Measurements from ENCODE around the gene ITLN1. TPM values are rescaled to one million over a fixed set of nuclear protein-coding genes. Genes with fewer than 3 reads are reported as not detected.
"Not testable (repeated sequence)": the region's sequence is repeated elsewhere in the genome, so short reads cannot be mapped to it uniquely, and the experiment has no call there.

ITLN1 gene
- not detected in 2 replicates for total RNA-seq (2012; rRNA removed)

GRCh38 chr1:160885042-160885441 is at the start of gene ITLN1:
Gene ITLN1, minus strand, starts transcription at chr1:160885180. Its CDS starts 303 bp downstream, at chr1:160884877.
- Histone ChIP-seq H3K27me3 (ENCODE audit: control insufficient read depth, insufficient read depth, low read length) (no peaks in the 10 kb centered on the region), H3K36me3 (ENCODE audit: insufficient read depth, low read length) (no peaks in the 10 kb centered on the region), H3K4me2 (ENCODE audit: low read length) (no peak within 1 kb of the TSS), H3K4me3 (ENCODE audit: low read length) (no peak within 1 kb of the TSS), H3K9ac (ENCODE audit: low read depth, low read length) (no peak within 1 kb of the TSS), H3K4me1 (ENCODE audit: control insufficient read depth, insufficient read depth, low read length) (no peaks in the 10 kb centered on the region), H3K9me3 (replicated peaks; ENCODE audit: low read length) (no peaks in the 10 kb centered on the region)

DNA sequence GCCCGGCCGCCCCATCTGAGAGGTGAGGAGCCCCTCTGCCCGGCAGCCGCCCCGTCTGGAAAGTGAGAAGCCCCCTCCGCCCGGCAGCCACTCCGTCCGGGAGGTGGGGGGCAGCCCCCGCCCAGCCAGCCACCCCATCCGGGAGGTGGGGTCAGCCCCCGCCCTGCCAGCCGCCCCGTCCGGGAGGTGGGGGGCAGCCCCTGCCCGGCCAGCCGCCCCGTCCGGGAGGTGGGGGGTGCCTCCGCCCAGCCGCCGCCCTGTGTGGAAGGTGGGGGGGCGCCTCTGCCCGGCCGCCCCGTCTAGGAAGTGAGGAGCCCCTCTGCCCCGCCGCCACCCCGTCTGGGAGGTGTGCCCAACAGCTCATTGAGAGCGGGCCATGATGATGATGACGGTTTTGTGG is 48.3 kb upstream of the ITLN1 start:
- H3K9ac ChIP-seq (ENCODE audit: low read depth, low read length); H3K4me1 ChIP-seq (ENCODE audit: control insufficient read depth, insufficient read depth, low read length); H3K4me3 ChIP-seq (ENCODE audit: low read length); H3K27me3 ChIP-seq (ENCODE audit: control insufficient read depth, insufficient read depth, low read length); H3K4me2 ChIP-seq (ENCODE audit: low read length); H3K36me3 ChIP-seq (ENCODE audit: insufficient read depth, low read length); H3K9me3 ChIP-seq (replicated peaks; ENCODE audit: low read length): not testable (repeated sequence)

DNA sequence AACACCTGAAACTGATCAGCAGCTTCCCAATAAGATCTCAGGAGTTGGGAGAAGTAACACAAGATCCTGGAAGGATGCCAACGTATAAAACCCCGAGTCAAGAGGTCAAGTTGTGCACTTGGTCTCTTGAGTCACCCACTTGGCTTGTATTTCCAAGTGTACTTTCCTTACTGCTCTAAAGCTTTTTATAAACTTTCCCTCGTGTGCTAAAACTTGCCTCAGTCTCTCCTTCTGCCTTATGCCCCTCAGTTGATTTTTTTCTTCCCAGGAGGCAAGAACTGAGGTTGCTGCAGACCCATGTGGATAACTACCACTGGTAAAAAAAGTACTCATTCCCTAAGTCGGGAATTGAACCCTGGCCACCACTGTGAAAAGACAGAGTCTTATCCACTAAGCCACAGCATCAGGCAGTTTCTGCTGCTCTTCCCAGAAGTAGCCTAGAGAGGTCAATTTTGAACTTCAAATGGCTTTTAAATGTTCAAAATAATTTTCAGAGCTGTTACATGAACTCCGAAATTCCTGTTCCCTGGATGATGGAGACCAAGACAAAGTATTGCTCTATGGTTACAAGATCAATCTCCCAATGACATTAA is 40.8 kb upstream of the ITLN1 start:
- Histone ChIP-seq H3K4me1 (ENCODE audit: control insufficient read depth, insufficient read depth, low read length) (no peaks in the 10 kb centered on the region), H3K9me3 (replicated peaks; ENCODE audit: low read length) (no peaks in the 10 kb centered on the region), H3K36me3 (ENCODE audit: insufficient read depth, low read length) (no peaks in the 10 kb centered on the region), H3K4me2 (ENCODE audit: low read length) (no peak overlapping the region), H3K4me3 (ENCODE audit: low read length) (no peak overlapping the region), H3K27me3 (ENCODE audit: control insufficient read depth, insufficient read depth, low read length) (no peaks in the 10 kb centered on the region), H3K9ac (ENCODE audit: low read depth, low read length) (no peak overlapping the region)

DNA sequence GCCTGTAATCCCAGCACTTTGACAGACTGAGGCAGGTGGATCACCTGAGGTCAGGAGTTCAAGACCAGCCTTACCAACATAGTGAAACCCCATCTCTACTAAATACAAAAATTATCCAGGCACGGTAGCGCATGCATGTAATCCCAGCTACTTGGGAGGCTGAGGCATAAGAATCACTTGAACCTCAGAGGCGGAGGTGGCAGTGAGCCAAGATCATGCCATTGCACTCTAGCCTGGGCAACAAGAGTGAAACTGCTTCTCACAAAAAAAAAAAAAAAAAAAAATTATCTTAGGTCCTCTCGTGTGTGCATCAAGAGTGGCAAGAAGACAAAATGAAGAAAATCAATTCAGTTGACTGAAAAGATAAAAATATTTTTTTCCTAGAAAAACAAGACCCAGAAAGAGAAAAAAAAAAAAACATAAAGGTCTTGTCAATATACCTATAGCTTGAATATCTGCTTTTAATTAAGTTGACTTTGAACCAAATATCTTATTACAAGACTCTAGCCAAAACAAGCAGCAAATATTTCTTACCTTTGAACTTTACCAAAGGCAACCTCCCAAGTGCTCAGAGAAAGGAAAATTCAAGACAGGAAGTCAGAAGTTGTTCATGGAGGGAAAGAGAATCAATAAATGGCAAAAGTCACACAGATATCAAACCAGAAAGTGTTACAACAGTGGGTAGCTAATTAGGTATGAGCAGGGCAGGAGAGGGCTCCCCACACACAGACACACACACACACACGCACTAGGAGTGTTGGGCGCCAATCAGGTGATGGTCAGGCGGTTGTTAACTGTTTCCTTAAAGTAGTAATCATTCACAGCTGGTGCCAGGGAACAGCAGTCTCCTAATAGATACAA is 40.0 kb upstream of the ITLN1 start:
- H3K4me2 ChIP-seq (ENCODE audit: low read length) = no peak overlapping the region
- H3K9me3 ChIP-seq (replicated peaks; ENCODE audit: low read length) = no peaks in the 10 kb centered on the region
- no peaks in the 10 kb centered on the region for H3K27me3 ChIP-seq (ENCODE audit: control insufficient read depth, insufficient read depth, low read length)
- no peak overlapping the region for H3K9ac ChIP-seq (ENCODE audit: low read depth, low read length)
- no peaks in the 10 kb centered on the region for H3K36me3 ChIP-seq (ENCODE audit: insufficient read depth, low read length)
- H3K4me1 ChIP-seq (ENCODE audit: control insufficient read depth, insufficient read depth, low read length) = no peaks in the 10 kb centered on the region
- no peak overlapping the region for H3K4me3 ChIP-seq (ENCODE audit: low read length)

GRCh38 chr1:160916666-160917065 is 31.7 kb upstream of the ITLN1 start:
- H3K4me3 ChIP-seq (ENCODE audit: low read length) = no peak overlapping the region
- H3K27me3 ChIP-seq (ENCODE audit: control insufficient read depth, insufficient read depth, low read length) = no peaks in the 10 kb centered on the region
- H3K9me3 ChIP-seq (replicated peaks; ENCODE audit: low read length) = no peaks in the 10 kb centered on the region
- no peak overlapping the region for H3K4me2 ChIP-seq (ENCODE audit: low read length)
- no peak overlapping the region for H3K9ac ChIP-seq (ENCODE audit: low read depth, low read length)
- no peaks in the 10 kb centered on the region for H3K36me3 ChIP-seq (ENCODE audit: insufficient read depth, low read length)
- H3K4me1 ChIP-seq (ENCODE audit: control insufficient read depth, insufficient read depth, low read length) = no peaks in the 10 kb centered on the region

DNA sequence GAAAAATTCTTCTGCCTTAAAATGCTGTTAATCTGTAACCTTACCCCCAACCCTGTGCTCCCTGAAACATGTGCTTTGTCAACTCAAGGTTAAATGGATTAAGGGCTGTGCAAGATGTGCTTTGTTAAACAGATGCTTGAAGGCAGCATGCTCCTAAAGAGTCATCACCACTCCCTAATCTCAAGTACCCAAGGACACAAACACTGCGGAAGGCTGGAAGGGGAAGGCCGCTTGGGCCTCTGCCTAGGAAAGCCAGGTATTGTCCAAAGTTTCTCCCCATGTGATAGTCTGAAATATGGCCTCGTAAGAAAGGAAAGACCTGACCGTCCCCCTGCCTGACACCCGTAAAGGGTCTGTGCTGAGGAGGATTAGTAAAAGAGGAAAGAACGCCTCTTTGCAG is 28.2 kb upstream of the ITLN1 start:
- not testable (repeated sequence) for H3K36me3 ChIP-seq (ENCODE audit: insufficient read depth, low read length); H3K9me3 ChIP-seq (replicated peaks; ENCODE audit: low read length); H3K4me2 ChIP-seq (ENCODE audit: low read length); H3K9ac ChIP-seq (ENCODE audit: low read depth, low read length); H3K4me1 ChIP-seq (ENCODE audit: control insufficient read depth, insufficient read depth, low read length); H3K27me3 ChIP-seq (ENCODE audit: control insufficient read depth, insufficient read depth, low read length); H3K4me3 ChIP-seq (ENCODE audit: low read length)

- Histone ChIP-seq H3K4me1 (ENCODE audit: control insufficient read depth, insufficient read depth, low read length) (no peaks in the 10 kb centered on the region), H3K9me3 (replicated peaks; ENCODE audit: low read length) (no peaks in the 10 kb centered on the region), H3K36me3 (ENCODE audit: insufficient read depth, low read length) (no peaks in the 10 kb centered on the region), H3K4me3 (ENCODE audit: low read length) (no peak overlapping the region), H3K9ac (ENCODE audit: low read depth, low read length) (no peak overlapping the region), H3K27me3 (ENCODE audit: control insufficient read depth, insufficient read depth, low read length) (no peaks in the 10 kb centered on the region), H3K4me2 (ENCODE audit: low read length) (no peak overlapping the region)
Observed at GRCh38 chr1:160911925-160912324, 26.9 kb upstream of the ITLN1 start.

- Histone ChIP-seq H3K9me3 (replicated peaks; ENCODE audit: low read length) (no peaks in the 10 kb centered on the region), H3K9ac (ENCODE audit: low read depth, low read length) (no peak overlapping the region), H3K4me3 (ENCODE audit: low read length) (no peak overlapping the region)
Observed at GRCh38 chr1:160911441-160911840, 26.5 kb upstream of the ITLN1 start.

DNA sequence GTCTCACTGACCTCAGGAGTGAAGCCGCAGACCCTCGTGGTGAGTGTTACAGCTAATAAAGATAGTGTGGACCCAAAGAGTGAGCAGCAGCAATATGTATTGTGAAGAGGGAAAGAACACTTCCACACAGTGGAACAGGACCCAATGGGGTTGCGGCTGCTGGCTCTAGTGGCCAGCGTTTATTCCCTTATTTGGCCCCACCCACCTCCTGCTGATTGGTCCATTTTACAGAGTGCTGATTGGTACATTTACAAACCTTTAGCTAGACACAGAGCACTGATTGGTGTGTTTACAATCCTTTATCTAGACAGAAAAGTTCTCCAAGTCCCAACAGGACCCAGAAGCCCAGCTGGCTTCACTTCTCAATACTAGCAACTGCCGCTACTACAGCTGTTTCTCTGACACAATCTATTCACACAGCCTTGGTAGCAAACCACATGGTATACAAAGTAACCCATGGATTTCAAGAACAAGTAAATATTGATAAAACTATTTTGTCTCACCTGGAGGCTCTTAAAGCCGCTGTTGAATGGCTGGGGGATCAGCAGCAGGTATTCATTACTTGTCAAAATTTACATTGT is 25.3 kb upstream of the ITLN1 start:
- no peak overlapping the region for H3K9ac ChIP-seq (ENCODE audit: low read depth, low read length)
- no peaks in the 10 kb centered on the region for H3K36me3 ChIP-seq (ENCODE audit: insufficient read depth, low read length)
- no peak overlapping the region for H3K4me2 ChIP-seq (ENCODE audit: low read length)
- no peaks in the 10 kb centered on the region for H3K9me3 ChIP-seq (replicated peaks; ENCODE audit: low read length)
- no peak overlapping the region for H3K4me3 ChIP-seq (ENCODE audit: low read length)
- no peaks in the 10 kb centered on the region for H3K4me1 ChIP-seq (ENCODE audit: control insufficient read depth, insufficient read depth, low read length)
- peaks cover 3% of the 10 kb centered on the region for H3K27me3 ChIP-seq (ENCODE audit: control insufficient read depth, insufficient read depth, low read length)

More at GRCh38 chr1:160911441-160911840, 26.5 kb upstream of the ITLN1 start:
- H3K27me3 ChIP-seq (ENCODE audit: control insufficient read depth, insufficient read depth, low read length) = peaks cover 3% of the 10 kb centered on the region
- no peak overlapping the region for H3K4me2 ChIP-seq (ENCODE audit: low read length)
- H3K4me1 ChIP-seq (ENCODE audit: control insufficient read depth, insufficient read depth, low read length) = no peaks in the 10 kb centered on the region
- H3K36me3 ChIP-seq (ENCODE audit: insufficient read depth, low read length) = no peaks in the 10 kb centered on the region

DNA sequence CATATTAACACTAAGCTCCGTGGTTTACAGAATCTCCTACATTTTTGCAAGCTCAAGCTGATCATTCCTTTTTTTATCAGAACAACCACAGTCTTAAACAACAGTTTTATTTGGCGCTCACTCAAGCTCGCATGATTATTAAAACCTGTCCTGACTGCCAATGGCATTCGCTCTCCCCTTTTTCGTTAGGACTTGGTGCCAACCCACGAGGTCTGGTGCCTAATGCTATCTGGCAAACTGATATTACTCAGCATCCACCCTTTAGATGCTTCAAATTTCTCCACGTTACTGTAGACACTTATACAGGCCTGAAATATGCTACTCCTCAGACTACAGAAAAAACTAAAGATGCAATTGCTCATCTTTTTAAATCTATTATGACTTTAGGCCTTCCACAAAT is 23.0 kb upstream of the ITLN1 start:
- no peaks in the 10 kb centered on the region for H3K9me3 ChIP-seq (replicated peaks; ENCODE audit: low read length)
- no peaks in the 10 kb centered on the region for H3K4me1 ChIP-seq (ENCODE audit: control insufficient read depth, insufficient read depth, low read length)
- H3K9ac ChIP-seq (ENCODE audit: low read depth, low read length) = no peak overlapping the region
- no peak overlapping the region for H3K4me3 ChIP-seq (ENCODE audit: low read length)
- H3K36me3 ChIP-seq (ENCODE audit: insufficient read depth, low read length) = no peaks in the 10 kb centered on the region
- H3K27me3 ChIP-seq (ENCODE audit: control insufficient read depth, insufficient read depth, low read length) = peaks cover 3% of the 10 kb centered on the region
- no peak overlapping the region for H3K4me2 ChIP-seq (ENCODE audit: low read length)

GRCh38 chr1:160905617-160905989 is 20.6 kb upstream of the ITLN1 start:
- no peak overlapping the region for H3K4me3 ChIP-seq (ENCODE audit: low read length)

More at GRCh38 chr1:160905617-160905989, 20.6 kb upstream of the ITLN1 start:
- no peak overlapping the region for H3K9ac ChIP-seq (ENCODE audit: low read depth, low read length)
- H3K9me3 ChIP-seq (replicated peaks; ENCODE audit: low read length) = no peaks in the 10 kb centered on the region
- H3K4me1 ChIP-seq (ENCODE audit: control insufficient read depth, insufficient read depth, low read length) = no peaks in the 10 kb centered on the region
- H3K27me3 ChIP-seq (ENCODE audit: control insufficient read depth, insufficient read depth, low read length) = peaks cover 3% of the 10 kb centered on the region
- no peaks in the 10 kb centered on the region for H3K36me3 ChIP-seq (ENCODE audit: insufficient read depth, low read length)
- H3K4me2 ChIP-seq (ENCODE audit: low read length) = no peak overlapping the region
